Measurements from ENCODE around the gene GALNTL6. TPM values are rescaled to one million over a fixed set of nuclear protein-coding genes. Genes with fewer than 3 reads are reported as not detected.

Gene GALNTL6
- total RNA-seq, 1 donor from 2014 or later, result 0.10 TPM

DNA sequence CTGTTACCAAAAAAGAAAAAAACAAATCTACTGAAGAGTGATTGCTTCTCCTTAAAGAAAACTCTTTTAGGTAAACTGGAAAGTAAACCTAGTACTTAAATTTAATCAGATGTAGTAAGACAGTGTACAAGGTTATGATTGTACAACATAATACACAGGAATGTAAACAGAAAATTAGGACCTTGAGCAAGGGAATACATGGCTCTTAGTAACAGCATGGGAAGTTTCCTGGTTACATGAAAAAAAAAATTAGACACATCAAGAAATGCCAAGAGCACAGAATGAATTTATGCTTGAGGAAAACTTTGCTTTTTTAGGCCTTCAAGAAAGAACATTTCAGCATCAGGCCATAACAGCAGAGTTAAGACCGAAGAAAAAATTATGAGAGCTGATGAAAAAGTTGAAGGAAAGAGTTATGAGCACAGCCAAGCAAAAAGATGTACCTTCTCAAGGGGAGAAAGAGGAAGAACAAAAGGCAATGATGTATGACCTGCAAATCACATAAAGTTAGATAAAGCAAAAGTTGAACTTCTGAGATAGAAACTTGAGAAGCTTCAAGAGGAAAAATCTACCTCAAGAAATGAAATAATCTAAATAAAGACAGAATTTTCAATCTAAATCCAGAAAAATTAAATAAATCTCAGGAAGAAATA is 311.6 kb downstream of the GALNTL6 start:
- DNase-seq (ENCODE audit: low spot score), result no peak
- Mint-ChIP-seq H3K9me3 (ENCODE audit: unreplicated experiment) (no peaks in the 10 kb centered on the region), H3K4me1 (ENCODE audit: unreplicated experiment) (no peaks in the 10 kb centered on the region), H3K27me3 (ENCODE audit: unreplicated experiment) (no peaks in the 10 kb centered on the region), H3K27ac (ENCODE audit: unreplicated experiment) (no peak overlapping the region), H3K4me3 (ENCODE audit: unreplicated experiment) (no peak overlapping the region), H3K36me3 (ENCODE audit: low read depth, unreplicated experiment) (no peaks in the 10 kb centered on the region)
- TF ChIP-seq, protein P1, sequence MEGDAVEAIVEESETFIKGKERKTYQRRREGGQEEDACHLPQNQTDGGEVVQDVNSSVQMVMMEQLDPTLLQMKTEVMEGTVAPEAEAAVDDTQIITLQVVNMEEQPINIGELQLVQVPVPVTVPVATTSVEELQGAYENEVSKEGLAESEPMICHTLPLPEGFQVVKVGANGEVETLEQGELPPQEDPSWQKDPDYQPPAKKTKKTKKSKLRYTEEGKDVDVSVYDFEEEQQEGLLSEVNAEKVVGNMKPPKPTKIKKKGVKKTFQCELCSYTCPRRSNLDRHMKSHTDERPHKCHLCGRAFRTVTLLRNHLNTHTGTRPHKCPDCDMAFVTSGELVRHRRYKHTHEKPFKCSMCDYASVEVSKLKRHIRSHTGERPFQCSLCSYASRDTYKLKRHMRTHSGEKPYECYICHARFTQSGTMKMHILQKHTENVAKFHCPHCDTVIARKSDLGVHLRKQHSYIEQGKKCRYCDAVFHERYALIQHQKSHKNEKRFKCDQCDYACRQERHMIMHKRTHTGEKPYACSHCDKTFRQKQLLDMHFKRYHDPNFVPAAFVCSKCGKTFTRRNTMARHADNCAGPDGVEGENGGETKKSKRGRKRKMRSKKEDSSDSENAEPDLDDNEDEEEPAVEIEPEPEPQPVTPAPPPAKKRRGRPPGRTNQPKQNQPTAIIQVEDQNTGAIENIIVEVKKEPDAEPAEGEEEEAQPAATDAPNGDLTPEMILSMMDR (IDR thresholded peaks at IDR 0.05; ENCODE audit: unreplicated experiment), result no peak

DNA sequence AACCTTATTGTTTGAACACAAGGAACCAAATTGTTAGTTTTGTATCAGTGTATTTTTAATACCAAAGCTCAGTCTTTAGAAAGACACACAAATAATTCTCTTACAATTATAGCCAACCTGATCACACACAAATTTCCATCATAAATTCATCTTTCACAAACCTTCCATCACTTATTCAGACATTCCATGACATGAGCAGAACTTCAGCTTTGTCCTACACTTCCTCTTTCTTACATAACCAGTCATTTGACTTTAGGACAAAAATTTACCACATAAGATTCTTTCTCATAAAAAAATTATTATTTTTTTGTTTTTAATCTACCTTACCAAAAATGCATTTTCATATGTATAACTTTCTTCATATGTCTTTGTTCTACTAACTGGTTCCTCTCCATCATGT is 312.2 kb downstream of the GALNTL6 start:
- no peak overlapping the region for H3K4me3 Mint-ChIP-seq (ENCODE audit: unreplicated experiment)
- H3K36me3 Mint-ChIP-seq (ENCODE audit: low read depth, unreplicated experiment), result no peaks in the 10 kb centered on the region
- TF ChIP-seq, protein P1 (IDR thresholded peaks at IDR 0.05; ENCODE audit: unreplicated experiment), result no peak
- no peak for DNase-seq (ENCODE audit: low spot score)
- no peaks in the 10 kb centered on the region for H3K9me3 Mint-ChIP-seq (ENCODE audit: unreplicated experiment)
- H3K4me1 Mint-ChIP-seq (ENCODE audit: unreplicated experiment), result no peaks in the 10 kb centered on the region
- H3K27me3 Mint-ChIP-seq (ENCODE audit: unreplicated experiment), result no peaks in the 10 kb centered on the region
- H3K27ac Mint-ChIP-seq (ENCODE audit: unreplicated experiment), result no peak overlapping the region

DNA sequence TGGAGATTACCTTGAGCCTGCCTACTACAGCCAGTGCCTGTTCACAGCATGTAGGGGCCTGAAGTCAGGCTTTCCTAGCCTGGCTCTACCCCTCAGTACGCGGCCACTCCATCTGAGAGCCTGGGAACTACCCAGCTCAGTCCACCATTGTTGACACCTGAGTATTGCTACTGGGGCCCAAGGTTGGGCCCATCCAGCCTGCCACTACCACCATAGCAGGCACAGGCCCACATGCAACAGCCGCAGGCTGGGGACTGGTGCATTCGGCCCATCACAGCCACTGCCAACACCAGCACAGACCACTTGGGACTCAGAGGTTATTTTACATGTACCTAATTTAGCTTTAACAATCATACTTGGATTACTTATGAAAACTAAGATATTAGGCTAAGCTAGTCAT is 314.0 kb downstream of the GALNTL6 start:
- no peak for DNase-seq (ENCODE audit: low spot score)
- Mint-ChIP-seq H3K4me1 (ENCODE audit: unreplicated experiment) (no peaks in the 10 kb centered on the region), H3K27ac (ENCODE audit: unreplicated experiment) (no peak overlapping the region), H3K9me3 (ENCODE audit: unreplicated experiment) (no peaks in the 10 kb centered on the region), H3K27me3 (ENCODE audit: unreplicated experiment) (no peaks in the 10 kb centered on the region), H3K4me3 (ENCODE audit: unreplicated experiment) (no peak overlapping the region), H3K36me3 (ENCODE audit: low read depth, unreplicated experiment) (no peaks in the 10 kb centered on the region)
- TF ChIP-seq, protein P1 (IDR thresholded peaks at IDR 0.05; ENCODE audit: unreplicated experiment), result no peak

DNA sequence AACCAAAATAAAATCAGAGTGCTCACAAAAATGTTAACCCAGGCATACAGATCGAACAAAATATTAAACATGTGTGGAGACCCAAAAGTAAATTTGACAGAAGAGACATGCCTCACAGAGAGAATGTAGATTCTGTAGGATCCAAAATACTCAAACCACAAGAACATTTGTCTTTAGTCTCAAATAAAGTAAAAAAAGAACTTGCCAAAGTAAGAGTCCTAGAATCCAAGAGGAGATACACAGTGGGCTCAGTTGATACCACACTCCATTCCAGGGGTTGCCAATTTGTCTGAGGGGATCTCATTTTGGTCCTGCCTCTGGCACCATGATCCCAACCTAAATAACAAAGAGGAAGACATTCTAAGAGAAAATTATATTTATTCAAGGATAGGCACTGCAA is 316.4 kb downstream of the GALNTL6 start:
- no peaks in the 10 kb centered on the region for H3K9me3 Mint-ChIP-seq (ENCODE audit: unreplicated experiment)
- H3K4me3 Mint-ChIP-seq (ENCODE audit: unreplicated experiment), result no peak overlapping the region
- DNase-seq (ENCODE audit: low spot score), result no peak
- TF ChIP-seq, protein P1 (IDR thresholded peaks at IDR 0.05; ENCODE audit: unreplicated experiment), result no peak
- H3K4me1 Mint-ChIP-seq (ENCODE audit: unreplicated experiment), result no peaks in the 10 kb centered on the region
- H3K27me3 Mint-ChIP-seq (ENCODE audit: unreplicated experiment), result no peaks in the 10 kb centered on the region
- no peak overlapping the region for H3K27ac Mint-ChIP-seq (ENCODE audit: unreplicated experiment)
- no peaks in the 10 kb centered on the region for H3K36me3 Mint-ChIP-seq (ENCODE audit: low read depth, unreplicated experiment)

DNA sequence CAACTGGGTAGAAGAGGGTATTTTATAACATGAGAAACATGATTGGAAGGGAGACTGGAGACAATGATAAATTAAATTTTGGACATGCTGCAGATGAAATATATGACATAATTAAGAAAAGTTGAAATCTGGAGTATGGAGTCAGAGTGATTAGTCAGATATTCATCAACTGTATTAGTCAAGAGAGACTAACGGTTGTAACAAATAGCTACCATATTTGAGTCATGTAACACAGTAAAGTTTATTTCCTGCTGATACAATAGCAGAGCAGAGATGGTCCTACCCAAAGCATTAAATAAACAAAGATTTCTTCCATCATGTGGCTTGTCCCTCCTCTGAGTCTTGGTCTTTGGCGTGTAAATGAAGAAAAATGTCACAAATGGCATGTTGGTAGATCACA is 321.3 kb downstream of the GALNTL6 start:
- Mint-ChIP-seq H3K9me3 (ENCODE audit: unreplicated experiment) (no peaks in the 10 kb centered on the region), H3K27ac (ENCODE audit: unreplicated experiment) (no peak overlapping the region), H3K27me3 (ENCODE audit: unreplicated experiment) (no peaks in the 10 kb centered on the region), H3K4me3 (ENCODE audit: unreplicated experiment) (no peak overlapping the region), H3K4me1 (ENCODE audit: unreplicated experiment) (no peaks in the 10 kb centered on the region), H3K36me3 (ENCODE audit: low read depth, unreplicated experiment) (no peaks in the 10 kb centered on the region)
- no peak for DNase-seq (ENCODE audit: low spot score)
- TF ChIP-seq, protein P1 (IDR thresholded peaks at IDR 0.05; ENCODE audit: unreplicated experiment), result no peak
